GM19025 (cell line): ENCODE results near the gene CXorf65.

Experiments
- ATAC-seq: cut with Tn5 transposase; IDR thresholded peaks from one replicate; pipeline ENCODE4 v1.9.1; 2021; ENCODE audit warnings: mild to moderate bottlenecking, low read depth, moderate library complexity; ENCODE audit not compliant: unreplicated experiment

Gene CXorf65

DNA sequence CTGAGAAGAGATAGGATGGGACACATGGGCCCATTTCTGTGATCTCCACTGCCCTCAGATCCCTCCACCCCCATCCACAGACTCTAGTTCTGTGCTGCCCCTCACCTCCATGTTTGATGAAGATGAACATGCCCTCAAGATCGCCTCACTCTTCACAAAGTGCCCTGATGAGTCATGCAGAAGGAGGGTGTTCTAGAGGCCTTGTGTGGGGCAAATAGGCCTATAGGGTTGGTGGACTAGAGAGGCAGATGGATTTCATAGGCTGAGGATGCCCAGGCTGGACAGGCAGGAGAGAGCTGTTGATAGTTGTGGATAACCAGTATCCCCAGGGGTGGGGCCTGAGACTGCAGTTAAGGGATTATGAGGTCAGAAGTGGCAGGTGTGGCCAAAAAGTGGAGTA, at the start of gene CXorf65:
Gene CXorf65 (minus strand): TSS at position 314 of the 400 bp plus-strand sequence. CDS start 184 bp downstream, at position 130.
- ATAC-seq, result no peak

DNA sequence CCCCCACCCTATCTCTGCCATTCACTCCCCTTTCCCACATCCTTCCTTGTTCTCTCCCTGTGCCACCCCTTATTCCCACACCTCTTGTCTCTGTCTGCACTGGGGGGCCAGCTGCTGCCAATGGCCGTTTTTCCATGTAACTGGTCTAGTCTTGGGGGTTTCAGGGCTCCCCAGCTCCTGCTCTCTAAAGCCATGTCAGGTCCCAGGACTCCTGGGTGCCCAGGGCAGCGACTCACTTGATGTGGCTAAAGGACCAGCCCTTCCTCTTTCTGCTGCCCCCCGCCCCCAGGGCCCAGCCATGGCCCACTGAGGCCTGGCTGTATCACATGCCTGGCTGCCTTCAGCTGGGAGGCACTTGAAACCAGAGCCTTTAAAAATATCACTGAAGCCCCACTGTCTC, 48.1 kb upstream of the CXorf65 start:
- ATAC-seq, result no peak

DNA sequence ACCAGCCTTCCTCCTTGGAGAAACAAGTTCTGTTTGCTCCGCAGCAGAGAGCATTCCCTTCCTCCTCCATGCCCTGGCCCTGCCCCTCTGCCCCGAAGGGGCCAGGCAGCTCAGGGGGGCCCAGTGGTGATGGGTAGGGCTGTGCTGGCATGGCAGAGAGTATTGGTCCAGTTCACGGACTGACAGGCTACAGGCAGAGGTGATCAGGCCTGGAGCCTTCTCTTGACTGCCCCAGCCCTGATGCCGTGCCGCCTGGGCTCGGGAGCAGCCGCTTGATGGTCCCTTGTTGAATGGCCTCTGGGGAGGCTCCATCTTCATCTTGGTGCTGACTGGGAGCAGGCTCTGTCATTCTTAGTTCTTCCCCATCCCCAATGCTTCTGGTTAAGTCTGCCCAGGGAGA, 47.7 kb upstream of the CXorf65 start:
- no peak for ATAC-seq

GRCh38 chrX:71151366-71151765, 44.8 kb upstream of the CXorf65 start:
- ATAC-seq, result no peak

DNA sequence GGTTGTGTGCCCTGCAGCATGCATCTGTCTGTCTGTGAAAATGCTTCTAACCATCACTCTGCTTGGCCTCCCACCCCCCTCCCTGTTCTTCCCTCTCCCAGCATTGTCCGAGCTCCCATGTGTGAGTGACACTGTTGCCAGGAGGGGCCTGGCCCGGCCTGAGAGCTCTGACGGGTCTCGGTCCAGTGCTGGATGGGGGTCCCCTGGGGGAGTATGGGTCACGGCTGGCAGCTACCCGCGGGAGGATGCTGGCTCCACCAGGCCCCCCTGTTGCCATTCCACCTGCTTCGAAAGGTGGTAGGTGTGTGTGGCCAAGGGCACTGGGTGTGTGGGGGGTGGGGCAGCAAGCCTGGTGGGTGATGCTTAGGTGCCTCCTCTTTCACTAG, 41.7 kb upstream of the CXorf65 start:
- no peak for ATAC-seq

DNA sequence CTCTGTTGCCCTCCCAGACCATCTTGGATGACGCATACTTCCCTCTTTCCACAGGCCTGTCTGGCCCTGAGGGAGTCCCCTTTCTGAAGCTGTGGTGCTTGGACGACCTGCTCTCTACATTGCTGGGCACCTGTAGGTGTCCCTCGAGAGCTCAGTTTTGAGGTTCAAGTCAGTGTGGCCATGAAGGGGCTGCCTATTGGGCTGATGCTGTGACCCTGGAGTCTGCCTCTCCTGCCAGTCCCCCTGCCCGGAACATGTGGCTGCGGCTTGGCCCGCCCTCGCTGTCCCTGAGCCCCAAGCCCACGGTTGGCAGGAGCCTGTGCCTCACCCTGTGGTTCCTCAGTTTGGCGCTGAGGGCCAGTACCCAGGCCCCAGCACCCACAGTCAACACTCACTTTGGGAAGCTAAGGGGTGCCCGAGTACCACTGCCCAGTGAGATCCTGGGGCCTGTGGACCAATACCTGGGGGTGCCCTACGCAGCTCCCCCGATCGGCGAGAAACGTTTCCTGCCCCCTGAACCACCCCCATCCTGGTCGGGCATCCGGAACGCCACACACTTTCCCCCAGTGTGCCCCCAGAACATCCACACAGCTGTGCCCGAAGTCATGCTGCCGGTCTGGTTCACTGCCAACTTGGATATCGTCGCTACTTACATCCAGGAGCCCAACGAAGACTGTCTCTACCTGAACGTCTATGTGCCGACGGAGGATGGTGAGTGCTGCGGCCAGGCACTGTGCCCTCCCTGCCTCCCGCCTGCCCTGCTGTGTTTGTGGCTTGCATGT, 41.1 kb upstream of the CXorf65 start:
- no peak for ATAC-seq

GRCh38 chrX:71144651-71145050, 38.1 kb upstream of the CXorf65 start, which contains the start of gene NLGN3:
NLGN3 (plus strand) TSS chrX:71144841; CDS start chrX:71147750, 2,909 bp downstream.
- ATAC-seq, result no peak

- ATAC-seq, result no peak
Observed at GRCh38 chrX:71143508-71143907, 37.0 kb upstream of the CXorf65 start.

DNA sequence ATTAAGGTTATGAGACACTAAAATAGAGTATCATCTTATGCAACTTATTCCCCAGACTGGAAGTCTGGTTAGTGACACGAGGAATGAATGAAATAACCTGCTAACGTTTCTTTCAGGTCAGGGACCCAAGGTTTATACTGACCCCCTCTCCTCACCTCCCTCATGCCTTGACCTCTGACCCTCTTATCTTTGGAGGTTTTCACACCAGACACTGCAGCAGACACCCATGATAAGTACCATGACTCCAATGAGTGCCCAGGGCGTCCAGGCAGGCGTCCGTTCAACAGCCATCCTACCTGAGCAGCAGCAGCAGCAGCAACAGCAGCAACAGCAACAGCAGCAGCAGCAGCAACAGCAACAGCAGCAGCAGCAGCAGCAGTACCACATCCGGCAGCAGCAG, 33.9 kb upstream of the CXorf65 start:
- ATAC-seq, result no peak

- ATAC-seq, result no peak
Observed at GRCh38 chrX:71131510-71131909, 25.0 kb upstream of the CXorf65 start.

DNA sequence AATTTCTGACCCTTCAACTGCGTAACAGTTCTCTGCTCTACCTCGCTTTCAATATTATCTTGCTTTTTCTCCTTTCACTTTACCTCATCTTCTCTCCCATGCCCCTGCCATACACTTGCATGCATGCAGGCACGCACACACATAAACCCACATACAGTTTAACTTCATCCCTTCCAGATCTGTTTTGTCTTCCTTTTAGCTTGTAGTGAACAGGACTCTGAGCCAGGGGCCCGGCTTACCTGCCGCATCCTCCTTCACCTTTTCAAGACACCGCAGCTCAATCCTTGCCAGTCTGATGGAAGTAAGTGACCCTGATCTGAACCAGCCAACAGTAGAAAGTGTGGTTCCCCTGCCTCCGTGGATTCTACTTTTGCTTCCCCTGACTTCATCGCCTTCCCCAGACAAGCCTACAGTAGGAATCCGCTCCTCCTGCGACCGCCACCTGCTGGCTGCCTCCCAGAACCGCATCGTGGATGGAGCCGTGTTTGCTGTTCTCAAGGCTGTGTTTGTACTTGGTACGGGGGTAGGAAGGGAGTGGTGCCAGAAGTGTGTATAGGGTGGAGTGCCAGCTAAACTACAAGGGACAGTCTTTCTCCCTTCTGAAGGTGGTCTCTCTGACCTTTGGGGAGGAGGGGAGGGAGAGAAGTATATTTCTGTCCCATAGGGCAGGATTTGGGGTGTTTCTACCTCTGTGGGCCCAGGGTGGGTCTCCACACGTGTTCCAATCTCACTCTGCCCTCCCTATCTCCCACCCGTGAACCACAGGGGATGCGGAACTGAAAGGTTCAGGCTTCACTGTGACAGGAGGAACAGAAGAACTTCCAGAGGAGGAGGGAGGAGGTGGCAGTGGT, 22.6 kb upstream of the CXorf65 start:
- ATAC-seq, result no peak

DNA sequence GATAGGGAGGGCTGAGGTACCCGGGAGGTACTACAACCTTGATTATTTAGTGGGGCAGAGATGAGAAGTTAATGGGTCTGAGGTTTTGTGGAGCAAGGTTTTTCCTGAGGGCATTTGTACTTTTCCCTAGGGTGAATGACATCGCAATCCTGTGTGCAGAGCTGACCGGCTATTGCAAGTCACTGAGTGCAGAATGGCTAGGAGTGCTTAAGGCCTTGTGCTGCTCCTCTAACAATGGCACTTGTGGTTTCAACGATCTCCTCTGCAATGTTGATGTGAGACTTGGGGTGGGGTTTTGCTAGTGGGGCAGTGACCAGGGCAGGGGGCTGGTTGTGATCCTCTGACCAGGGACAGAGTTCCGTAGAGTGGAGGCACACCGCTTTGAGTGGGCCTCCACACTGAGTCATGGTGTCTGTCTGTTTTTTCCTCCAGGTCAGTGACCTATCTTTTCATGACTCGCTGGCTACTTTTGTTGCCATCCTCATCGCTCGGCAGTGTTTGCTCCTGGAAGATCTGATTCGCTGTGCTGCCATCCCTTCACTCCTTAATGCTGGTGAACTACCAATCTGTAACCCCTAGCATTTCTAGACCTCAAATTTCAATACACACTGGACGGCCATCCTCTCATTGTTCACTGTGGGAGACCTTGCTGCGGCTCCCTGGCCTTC, 21.8 kb upstream of the CXorf65 start:
- no peak for ATAC-seq

- no peak for ATAC-seq
Observed at GRCh38 chrX:71118985-71119535, 12.5 kb upstream of the CXorf65 start.

DNA sequence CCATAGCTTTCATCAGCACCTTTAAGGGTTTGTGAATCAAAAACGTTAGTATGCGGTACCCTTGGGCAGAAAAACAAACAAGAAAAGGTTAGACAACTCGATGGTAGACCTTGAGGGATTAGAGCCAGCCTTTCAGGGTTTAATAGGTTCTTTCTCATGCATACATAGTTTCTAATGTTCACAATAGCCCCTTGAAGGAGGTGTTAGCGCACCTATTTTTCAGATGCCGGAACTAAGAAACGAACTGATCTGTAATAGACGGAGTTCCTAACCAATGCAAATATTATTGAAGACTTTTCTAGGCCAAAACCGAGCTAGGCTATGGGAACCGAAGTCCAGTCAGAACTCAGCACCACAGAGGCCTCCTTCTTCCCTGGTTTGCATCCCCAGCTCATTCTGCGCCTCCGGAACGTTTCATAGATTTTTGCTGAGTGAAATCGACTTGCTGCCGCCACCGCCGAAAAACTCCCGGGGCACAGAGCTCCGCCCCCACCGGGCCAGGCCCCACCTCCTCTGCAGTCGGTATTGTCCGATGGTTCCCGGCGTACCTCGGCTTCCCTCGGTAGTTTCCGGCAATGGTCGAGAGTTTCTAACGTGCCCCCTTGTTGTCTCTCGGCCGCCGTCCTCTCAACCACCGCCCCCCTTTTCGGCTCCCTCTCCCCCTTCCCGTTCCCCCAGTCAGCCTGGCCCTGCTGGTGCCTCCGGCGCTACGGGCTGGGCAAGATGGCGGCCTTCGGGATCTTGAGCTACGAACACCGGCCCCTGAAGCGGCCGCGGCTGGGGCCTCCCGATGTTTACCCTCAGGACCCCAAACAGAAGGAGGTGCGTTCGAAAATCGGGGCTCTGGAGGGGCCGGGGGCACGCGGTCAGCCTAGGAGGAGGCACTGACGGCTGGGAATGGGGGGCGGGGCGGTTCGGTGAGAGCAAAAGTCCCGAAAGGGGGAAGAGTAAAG, 11.8 kb upstream of the CXorf65 start, which contains the start of gene MED12:
Gene MED12 (plus strand): TSS at position 565 of the 953 bp plus-strand sequence. CDS start 159 bp downstream, at position 724.
- ATAC-seq, result peak; percentile 96

DNA sequence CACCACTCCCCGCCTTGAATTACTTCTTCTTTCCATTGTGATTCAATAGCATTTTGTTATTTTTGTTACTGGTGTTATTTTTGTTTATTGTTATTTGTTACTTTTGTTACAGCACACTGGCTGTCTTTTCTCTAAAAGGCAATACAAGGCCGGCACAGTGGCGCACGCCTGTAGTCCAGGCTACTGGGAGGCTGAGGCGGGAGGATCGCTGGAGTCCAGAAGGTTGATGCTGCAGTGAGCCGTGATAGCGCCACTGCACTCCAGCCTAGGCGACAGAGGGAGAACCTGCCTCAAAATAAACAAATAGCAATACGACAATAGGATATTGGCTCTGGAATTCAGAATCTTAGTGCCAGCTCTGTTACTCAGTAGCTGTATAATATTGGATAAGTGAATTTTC, 10.8 kb upstream of the CXorf65 start:
- no peak for ATAC-seq

GRCh38 chrX:71111921-71112431, 5.4 kb upstream of the CXorf65 start:
- peak; percentile 27 for ATAC-seq

DNA sequence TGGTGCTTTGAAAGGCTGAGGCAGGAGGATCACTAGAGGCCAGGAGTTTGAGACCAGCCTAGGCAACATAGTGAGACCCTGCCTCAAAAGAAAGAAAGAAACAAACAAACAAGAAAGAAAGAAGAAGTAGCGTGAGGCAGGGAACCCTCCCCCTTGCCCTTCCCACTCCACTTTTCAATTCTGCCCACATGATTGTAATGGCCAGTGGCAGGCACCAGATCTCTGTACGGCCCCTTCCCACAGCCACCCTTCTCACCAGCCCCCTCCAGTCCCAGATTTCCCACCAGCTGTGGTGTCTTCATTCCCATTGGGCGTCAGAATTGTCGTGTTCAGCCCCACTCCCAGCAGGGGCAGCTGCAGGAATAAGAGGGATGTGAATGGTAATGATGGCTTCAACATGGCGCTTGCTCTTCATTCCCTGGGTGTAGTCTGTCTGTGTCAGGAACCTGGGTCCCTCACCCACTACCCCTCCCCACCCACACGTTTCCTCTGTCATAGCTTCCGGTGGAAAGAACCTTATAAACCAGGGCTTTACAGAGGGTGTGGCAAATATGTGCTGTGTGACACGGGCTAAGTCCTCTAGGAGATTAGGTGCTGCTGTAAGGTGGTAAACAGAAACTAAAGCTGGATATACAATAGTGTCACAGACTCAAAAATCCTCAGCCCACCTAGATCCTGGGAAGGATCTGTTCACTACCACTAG, 4.8 kb upstream of the CXorf65 start, which contains the start of gene IL2RG:
Gene IL2RG (minus strand): TSS at position 437 of the 703 bp plus-strand sequence. CDS start 38 bp downstream, at position 399.
- ATAC-seq, result peak; percentile 83

GRCh38 chrX:71109051-71109450, 2.5 kb upstream of the CXorf65 start:
- no peak for ATAC-seq
